ENCODE measurements around the gene MPDZ.

DNA sequence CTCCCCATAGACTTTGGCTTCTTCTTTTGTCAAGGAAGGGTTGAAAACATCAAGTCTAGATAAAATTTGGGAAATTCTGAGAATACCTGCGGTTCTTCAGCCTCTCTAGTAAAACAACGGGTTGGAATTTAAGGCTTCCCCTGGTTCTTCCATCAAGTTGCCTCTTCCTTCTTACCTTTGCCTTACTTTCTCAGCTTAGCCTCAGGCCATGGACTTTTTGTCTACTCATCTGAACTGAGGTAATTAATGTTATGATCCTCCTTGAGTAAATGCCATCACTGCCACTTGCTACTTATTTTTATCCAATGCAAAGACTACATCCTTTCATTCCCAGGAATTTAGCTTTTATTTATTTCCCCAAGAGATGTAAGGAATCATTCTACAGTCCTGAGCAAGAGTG is 184.4 kb downstream of the MPDZ start:
- TF ChIP-seq, protein P1, sequence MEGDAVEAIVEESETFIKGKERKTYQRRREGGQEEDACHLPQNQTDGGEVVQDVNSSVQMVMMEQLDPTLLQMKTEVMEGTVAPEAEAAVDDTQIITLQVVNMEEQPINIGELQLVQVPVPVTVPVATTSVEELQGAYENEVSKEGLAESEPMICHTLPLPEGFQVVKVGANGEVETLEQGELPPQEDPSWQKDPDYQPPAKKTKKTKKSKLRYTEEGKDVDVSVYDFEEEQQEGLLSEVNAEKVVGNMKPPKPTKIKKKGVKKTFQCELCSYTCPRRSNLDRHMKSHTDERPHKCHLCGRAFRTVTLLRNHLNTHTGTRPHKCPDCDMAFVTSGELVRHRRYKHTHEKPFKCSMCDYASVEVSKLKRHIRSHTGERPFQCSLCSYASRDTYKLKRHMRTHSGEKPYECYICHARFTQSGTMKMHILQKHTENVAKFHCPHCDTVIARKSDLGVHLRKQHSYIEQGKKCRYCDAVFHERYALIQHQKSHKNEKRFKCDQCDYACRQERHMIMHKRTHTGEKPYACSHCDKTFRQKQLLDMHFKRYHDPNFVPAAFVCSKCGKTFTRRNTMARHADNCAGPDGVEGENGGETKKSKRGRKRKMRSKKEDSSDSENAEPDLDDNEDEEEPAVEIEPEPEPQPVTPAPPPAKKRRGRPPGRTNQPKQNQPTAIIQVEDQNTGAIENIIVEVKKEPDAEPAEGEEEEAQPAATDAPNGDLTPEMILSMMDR (IDR thresholded peaks at IDR 0.05) = no peak
- TF ChIP-seq POLR2A (IDR thresholded peaks at IDR 0.05) = no peak
